Retina (tissue), 1 donor: ENCODE results near the gene ITPR2.
"Not testable (repeated sequence)": the region's sequence is repeated elsewhere in the genome, so short reads cannot be mapped to it uniquely, and the experiment has no call there.

Source experiments
- DNase-seq: peaks from one replicate; pipeline ENCODE4 v3.0.0-alpha.2; 2016

ITPR2 gene

DNA sequence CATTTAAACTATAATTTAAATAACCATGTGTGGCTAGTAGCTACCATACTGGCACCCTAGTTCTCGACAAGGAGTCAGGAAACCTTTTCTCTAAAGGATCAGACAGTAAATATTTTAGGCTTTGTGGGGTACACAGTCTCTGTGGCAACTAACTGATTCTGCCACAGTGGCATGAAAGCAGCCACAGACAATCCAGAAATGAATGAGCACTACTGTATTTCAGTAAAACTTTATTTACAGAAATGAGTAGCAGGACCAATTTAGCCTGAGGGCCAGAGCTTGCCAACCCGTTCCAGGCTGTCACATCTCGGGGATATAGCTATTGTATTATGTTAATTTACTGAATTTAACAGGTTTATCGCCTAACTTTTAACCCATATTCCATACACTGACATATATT, 278.7 kb downstream of the ITPR2 start:
- no peak for DNase-seq

GRCh38 chr12:26551385-26551784, 281.6 kb downstream of the ITPR2 start:
- no peak for DNase-seq

DNA sequence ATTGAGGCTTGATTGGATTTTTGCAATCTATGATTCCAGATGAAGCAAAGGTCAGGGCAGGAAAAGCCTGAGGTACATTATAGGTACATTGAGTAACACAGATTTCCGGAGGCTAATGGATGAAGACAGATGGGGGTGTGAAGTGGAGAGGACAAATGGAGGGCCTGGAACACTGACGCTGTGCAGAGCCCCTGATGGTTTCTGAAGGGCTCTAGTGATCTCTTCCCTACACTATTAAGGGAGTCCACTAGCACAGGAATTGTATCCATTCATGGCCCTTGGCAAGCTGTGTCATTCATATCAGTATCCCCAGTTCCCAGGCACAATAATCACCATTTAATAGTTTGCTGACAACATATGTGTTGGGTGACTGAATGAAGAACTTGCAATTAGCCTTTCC, 284.8 kb downstream of the ITPR2 start:
- no peak for DNase-seq

GRCh38 chr12:26546535-26547314, 286.3 kb downstream of the ITPR2 start:
- no peak for DNase-seq

- DNase-seq: no peak
These were observed 293.9 kb downstream of the ITPR2 start for GRCh38 chr12:26539131-26539530.

DNA sequence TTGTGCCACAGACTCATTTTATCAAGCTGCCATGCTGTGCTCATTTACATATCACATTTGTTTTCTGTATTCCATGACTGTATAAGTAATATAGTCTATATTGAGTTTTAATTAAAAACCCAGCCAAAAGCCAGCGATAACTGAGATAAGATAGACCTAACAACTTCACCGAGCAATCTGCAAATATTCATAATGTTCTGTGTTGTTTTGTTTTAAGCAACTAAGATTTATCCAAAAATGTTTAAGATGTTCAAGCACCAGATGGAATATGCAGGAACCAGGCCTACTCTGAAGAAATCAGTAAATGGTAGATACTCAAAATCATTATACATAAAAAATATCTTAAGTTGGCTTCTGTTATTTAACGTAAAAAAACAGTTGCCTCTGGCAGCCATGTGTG, 295.3 kb downstream of the ITPR2 start:
- no peak for DNase-seq

DNA sequence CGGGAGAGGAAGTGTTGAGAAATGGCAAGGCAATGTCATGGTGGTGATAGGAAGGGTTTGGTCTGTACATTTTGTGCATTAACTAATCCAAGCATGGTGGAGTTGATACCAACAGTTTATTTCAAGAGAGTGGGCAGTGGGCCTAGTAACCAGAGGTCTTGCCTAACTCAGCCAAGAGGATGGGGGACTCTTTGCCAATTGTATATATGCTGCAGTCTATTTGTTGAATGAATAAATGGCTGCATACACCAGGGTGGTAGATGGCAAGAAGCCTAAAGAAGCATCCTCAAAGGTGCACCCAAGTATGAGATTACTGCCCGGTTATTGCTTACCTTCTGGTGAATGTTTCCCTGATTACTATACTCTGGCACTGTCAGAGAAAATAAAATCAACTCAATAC, 295.9 kb downstream of the ITPR2 start:
- DNase-seq: no peak

GRCh38 chr12:26535826-26536225, 297.2 kb downstream of the ITPR2 start:
- DNase-seq: no peak

GRCh38 chr12:26534071-26534470, 298.9 kb downstream of the ITPR2 start:
- no peak for DNase-seq

DNA sequence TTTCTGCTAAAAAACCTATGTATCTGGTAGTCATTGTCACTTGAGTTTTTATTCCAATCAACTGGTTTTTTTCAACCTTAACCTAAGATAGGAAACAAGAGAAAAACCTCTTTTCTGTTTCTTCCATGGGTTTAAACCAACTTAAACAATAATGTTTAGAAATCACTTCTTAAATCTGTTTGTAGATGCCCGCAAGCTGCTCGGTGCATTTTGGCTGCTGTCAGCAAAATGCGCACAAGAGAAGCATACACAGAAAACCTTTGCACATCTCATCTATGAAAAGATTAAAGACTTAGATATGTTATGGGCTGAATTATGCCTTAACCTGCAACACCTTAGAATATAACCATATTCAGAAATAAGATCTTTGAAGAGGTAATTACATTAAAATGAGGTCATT, 299.8 kb downstream of the ITPR2 start:
- DNase-seq: no peak

- DNase-seq: no peak
These were observed 302.5 kb downstream of the ITPR2 start for GRCh38 chr12:26530461-26530860.

DNA sequence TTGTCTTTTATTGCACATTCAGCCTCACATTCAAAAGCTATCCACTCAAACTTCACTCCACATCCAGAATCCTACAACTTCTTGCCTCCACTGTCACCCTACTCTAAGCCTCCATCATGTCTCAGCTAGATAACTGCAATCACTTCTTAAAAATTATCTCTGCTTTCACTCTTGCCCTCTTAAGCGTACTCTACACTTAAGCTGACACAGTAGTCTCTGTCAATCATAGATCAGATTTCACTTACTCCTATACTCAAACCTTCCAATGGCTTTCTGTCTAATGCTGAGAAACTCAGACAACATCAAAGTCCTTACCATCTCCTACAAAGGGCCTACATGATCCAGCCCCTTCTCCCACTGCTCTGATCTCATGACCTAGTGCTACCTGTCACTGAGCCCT, 304.1 kb downstream of the ITPR2 start:
- no peak for DNase-seq

DNA sequence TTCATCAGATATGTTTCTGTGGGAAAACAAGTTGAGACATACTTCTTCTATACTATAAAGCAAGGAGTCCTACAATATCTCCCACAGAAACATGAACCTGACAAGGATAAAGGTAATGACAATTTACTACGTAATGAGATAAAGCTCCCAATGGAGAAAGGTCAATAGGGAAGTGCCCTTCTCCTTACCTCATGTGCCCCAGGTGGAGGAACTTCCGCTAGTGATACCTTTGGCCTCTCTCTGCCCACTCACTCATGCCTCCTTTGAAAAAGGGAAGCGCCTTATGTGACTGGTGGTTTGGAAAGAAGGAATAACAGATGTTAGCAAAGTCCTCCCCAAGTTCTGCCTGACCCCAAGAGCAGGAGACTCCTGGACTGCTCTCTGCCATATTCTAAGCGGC, 305.3 kb downstream of the ITPR2 start:
- DNase-seq: no peak

DNA sequence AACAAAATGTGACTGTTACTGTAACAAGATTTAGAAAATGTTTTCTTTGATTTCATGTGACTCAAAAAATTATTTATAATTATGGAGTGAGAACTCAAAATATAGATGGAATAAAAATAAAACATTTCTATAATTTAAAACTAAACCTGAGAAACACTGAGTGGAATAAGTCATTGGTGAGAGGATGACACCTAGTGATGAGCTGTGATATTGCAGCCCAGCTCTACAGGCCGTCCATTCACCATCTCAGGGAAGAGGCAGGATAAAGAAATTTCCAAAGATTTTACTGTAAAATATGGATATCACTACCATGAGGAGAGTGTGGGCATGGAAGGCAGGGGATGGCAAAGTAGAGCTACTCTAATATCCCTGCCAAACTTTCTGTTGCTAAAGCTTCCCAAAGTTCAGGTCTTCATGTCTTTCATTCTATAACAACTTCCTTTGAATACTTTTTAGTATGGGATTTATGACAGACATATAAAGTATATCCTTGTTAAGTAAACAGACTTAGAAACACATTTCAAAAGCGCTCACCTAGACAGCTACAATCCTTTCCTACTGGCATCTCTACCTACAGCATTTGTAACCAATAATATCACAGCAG, 308.0 kb downstream of the ITPR2 start:
- no peak for DNase-seq

DNA sequence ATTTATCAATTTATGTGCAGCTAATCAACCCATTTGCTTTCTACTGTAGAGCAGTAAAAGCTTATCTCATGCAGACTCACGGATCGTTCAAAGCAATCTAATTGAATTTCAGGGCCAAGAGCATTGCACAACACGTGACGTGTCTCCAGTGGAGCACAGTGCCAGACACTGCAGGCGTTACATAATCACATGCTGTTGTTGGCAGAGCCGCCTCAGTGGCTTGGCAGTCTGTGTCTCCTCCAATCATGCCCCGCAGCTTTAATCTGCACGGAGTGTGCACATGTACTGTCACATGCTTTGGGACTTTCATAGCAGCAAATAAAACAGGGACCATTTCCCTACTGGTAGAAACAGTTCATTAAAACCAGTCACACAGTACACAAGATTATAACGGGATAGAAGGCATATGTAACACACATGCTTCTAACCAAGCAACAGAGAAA, 309.3 kb downstream of the ITPR2 start:
- DNase-seq: peak; percentile 51

DNA sequence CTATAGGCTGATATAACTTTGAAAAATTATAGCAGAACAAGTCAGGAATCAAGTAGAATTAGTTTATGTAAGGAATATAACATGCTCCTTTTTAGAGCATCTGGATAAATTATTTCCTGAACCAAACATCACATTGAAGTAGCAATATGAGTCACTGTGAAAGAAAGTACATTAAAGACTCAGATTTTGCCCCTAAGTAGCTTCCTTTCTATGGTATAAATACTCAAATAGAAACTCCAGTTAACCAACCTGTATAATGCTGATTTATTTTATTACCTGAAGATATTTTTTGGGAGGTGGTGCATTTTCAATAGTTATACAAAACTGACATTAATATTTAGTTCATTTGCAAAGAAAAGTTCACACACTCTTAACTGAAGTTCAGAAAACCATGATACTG, 312.1 kb downstream of the ITPR2 start:
- no peak for DNase-seq

GRCh38 chr12:26520109-26520508, 312.9 kb downstream of the ITPR2 start:
- DNase-seq: no peak

DNA sequence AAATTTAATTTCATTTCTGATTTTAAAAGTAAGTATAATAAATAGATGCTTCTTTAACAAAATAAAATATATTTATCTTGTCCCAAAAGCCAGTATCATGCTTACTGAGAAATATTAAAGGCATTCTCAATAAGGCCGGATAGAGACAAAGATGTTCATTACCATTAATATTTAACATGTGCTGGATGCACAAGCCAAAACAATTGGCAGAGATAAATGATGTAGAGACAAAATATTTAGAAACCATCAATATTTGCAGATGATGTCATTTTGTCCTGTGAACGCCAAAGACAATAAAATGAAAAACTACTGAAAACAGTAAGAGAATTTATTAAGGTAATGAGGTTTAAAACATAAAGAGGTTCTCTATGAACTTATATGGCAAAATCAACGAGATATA, 313.5 kb downstream of the ITPR2 start:
- DNase-seq: no peak

DNA sequence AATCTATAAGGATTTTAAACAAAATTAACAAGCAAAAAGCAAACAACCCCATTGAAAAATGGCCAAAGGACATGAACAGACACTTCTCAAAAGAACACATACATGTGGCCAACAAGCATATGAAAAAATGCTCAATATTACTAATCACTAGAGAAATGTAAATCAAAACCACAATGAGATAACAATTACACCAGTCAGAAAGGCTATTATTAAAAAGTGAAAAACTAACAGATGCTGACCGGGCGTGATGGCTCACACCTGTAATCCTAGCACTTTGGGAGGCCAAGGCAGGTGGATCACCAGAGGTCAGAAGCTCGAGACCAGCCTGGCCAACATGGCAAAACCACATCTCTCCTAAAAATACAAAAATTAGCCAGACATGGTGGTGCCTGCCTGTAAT, 315.7 kb downstream of the ITPR2 start:
- DNase-seq: not testable (repeated sequence)

GRCh38 chr12:26514364-26514763, 318.6 kb downstream of the ITPR2 start:
- DNase-seq: no peak

DNA sequence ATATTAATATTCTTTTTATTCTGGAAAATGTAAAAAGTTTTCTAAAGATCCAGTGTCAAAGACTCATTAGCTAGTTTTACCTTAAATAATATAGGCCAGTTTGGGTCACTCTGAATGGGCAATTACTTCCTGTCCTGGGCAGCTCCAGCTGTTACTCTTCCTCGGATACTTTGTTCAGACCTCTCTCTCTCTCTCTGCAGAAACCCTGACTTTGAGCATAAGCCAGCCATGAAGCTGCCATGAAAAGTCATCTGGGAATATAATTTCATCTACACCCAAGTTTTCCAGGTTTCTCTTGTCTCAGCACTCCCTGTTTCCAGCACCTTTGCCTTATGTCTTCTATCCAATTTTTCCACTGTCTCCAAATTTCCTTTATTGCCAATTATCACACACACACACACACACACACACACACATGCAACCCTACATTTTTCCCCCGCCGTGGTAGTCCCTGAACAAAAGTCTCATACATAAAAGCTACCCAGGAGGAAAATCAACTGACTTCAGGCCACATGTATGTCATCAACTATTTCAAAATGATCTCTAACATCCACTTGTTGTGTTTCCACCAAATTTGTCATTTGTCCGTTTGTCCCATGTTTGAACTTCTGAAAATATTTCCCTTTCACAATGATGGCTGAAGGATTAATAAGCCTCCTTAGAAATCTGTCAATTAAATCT, 319.5 kb downstream of the ITPR2 start:
- peak; percentile 4 for DNase-seq

GRCh38 chr12:26512213-26512612, 320.8 kb downstream of the ITPR2 start:
- DNase-seq: no peak

GRCh38 chr12:26510354-26510674, 322.7 kb downstream of the ITPR2 start:
- no peak for DNase-seq

GRCh38 chr12:26507613-26508012, 325.4 kb downstream of the ITPR2 start:
- DNase-seq: no peak
